Esophagus muscularis mucosa (tissue), 4 donors: ENCODE data around the gene NAA80. TPM values are rescaled to one million over a fixed set of nuclear protein-coding genes. Genes with fewer than 3 reads are reported as not detected.
"Not testable (repeated sequence)": the region's sequence is repeated elsewhere in the genome, so short reads cannot be mapped to it uniquely, and the experiment has no call there.

Experiments
- DNase-seq: peaks from one replicate; pipeline ENCODE4 v3.0.0-alpha.2; 2017; ENCODE audit errors: extremely low spot score
- H3K27ac ChIP-seq, 4 donors: fragments of 200-600 bp; sonication (generic); replicated peaks in 1 of 4; 1 replicate in 3 of 4; 2 replicates in 1 of 4; pipeline ENCODE4 v1.5.1; 2016 to 2019; ENCODE audit warnings: mild to moderate bottlenecking in 1 of 4
- H3K27me3 ChIP-seq, 4 donors: fragments of 200-600 bp; sonication (generic); one replicate each; pipeline versions ENCODE4 v1.5.1 to v1.6.0; 2016 to 2019
- H3K36me3 ChIP-seq, 4 donors: fragments of 200-600 bp; sonication (generic); one replicate each; pipeline ENCODE4 v1.5.1; 2016 to 2019
- H3K4me1 ChIP-seq, 4 donors: fragments of 200-600 bp; sonication (generic); one replicate each; pipeline ENCODE4 v1.5.1; 2016 to 2019
- H3K4me3 ChIP-seq, 4 donors: fragments of 200-600 bp; sonication (generic); 1 replicate in 2 of 4; 2 replicates in 2 of 4; pipeline ENCODE4 v1.5.1; 2016 to 2019; ENCODE audit warnings: mild to moderate bottlenecking in 4 of 4, moderate library complexity in 1 of 4
- H3K9me3 ChIP-seq, 4 donors: fragments of 200-600 bp; sonication (generic); 1 replicate in 3 of 4; 2 replicates in 1 of 4; pipeline ENCODE4 v1.5.1; 2016 to 2019
- CTCF ChIP-seq, 3 experiments: fragments of 200-600 bp in 2 of 3; fragments of 450-650 bp in 1 of 3; sonication (generic) in 2 of 3; IDR thresholded peaks; one replicate each; pipeline ENCODE4 v1.5.1; 2017 to 2019; ENCODE audit warnings: antibody characterized with exemption in 3 of 3, mild to moderate bottlenecking in 2 of 3, moderate library complexity in 1 of 3
- EP300 ChIP-seq: sonication (generic); formaldehyde crosslinking; IDR thresholded peaks from one replicate; pipeline ENCODE4 v1.6.1; 2017; ENCODE audit warnings: antibody characterized with exemption
- POLR2A ChIP-seq: fragments of 450-650 bp; IDR thresholded peaks from one replicate; pipeline ENCODE4 v1.6.1; 2017; ENCODE audit warnings: antibody characterized with exemption, moderate library complexity, mild to moderate bottlenecking, low read depth
- POLR2AphosphoS5 ChIP-seq, 2 donors: sonication (generic); formaldehyde crosslinking; IDR thresholded peaks; one replicate each; pipeline ENCODE4 v1.6.1; 2017; ENCODE audit warnings: antibody characterized with exemption in 2 of 2
- WGBS: methylation state at CpG from one replicate; pipeline ENCODE4 v1.1.5; 2018; 5-methylcytosine and 5-hydroxymethylcytosine counted together
- intact Hi-C: fragments of 100-400 bp; cut with DNase I; formaldehyde crosslinking; loops from one replicate; pipeline ENCODE4 v1.15.1; 2023
- total RNA-seq, 4 donors: library from RNA; depleted of rRNA; stranded (reverse); fragments of >200 nt; gene quantifications; one replicate each; pipeline versions ENCODE4 v1.1.0 to v1.2.1, GENCODE V29; 2016

Gene NAA80
- total RNA-seq, 4 donors from 2014 or later, result 6.8 to 9.5 (median 8.0) TPM

DNA sequence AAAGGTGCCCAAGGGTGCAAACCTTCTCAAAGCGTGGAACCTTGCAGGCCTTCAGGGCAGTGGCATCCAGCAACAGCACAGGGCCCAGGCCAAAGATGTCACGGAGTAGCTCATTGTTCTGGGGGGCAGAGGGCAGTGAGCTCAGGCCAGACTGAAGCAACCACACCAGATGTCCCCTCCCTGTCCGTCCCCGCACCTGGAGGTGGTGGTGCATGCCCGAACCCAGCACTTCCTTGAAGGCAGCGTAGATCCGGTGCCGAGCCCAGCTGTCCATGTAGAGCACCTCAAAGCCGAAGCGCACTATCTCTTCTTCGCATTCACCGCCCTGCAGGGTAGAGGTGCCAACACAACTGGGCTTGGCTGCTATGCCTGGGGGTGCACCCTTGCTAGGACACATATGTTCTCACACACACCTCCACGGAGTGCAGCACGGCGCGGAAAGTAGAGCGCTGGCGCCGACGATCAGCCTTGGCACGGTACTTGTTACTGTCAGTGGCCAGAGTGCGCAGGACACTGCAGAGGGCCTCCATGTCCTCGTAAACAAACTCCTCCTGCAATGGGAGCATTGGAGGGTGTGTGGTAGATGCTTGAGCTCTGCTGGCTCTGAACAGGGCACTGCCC is 10.7 kb downstream of the NAA80 start:
- 94% methylated on average over 21 of the region's 23 CpGs for WGBS
- Histone ChIP-seq H3K27me3 (no peaks in the 10 kb centered on the region), H3K9me3 (no peaks in the 10 kb centered on the region), H3K4me3 (no peak overlapping the region), H3K27ac (no peak overlapping the region), H3K4me1 (peaks cover 26 to 36% (median 32%) of the 10 kb centered on the region in 4 donors), H3K36me3 (peaks cover 30 to 48% (median 43%) of the 10 kb centered on the region in 4 donors)
- intact Hi-C loops, result no loop called here
- DNase-seq, result no peak
- no peak for TF ChIP-seq POLR2A
- no peak for TF ChIP-seq POLR2AphosphoS5 (IDR thresholded peaks at IDR 0.05)
- TF ChIP-seq CTCF (IDR thresholded peaks at IDR 0.05), result no peak
- no peak for TF ChIP-seq EP300

DNA sequence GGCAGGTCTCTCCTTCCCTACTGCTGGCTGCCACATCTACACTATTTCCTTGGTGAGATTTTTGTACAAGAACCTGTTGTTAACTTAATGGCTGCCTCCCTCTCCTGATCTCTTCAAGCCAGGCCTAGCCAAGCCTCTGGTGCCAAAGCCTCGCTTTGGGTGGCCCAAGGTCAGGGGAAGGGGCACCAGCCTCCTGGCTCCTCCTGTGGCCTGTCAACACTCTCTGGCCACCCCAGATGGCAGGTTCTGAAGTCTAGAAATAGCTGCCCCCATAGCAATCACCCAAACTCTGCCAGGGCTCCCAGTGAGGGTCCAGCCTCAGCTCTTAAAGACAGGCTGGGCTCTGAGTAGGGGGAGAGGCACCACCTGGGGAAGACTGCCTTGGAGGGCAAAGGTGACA is 11.9 kb downstream of the NAA80 start:
- TF ChIP-seq POLR2AphosphoS5 (IDR thresholded peaks at IDR 0.05) (no peak), EP300 (no peak), POLR2A (no peak), CTCF (IDR thresholded peaks at IDR 0.05) (no peak)
- DNase-seq, result no peak
- Histone ChIP-seq H3K27ac (no peak overlapping the region), H3K4me1 (peaks cover 17 to 28% (median 21%) of the 10 kb centered on the region in 4 donors), H3K4me3 (no peak overlapping the region), H3K36me3 (peaks cover 30 to 48% (median 43%) of the 10 kb centered on the region in 4 donors), H3K27me3 (no peaks in the 10 kb centered on the region), H3K9me3 (no peaks in the 10 kb centered on the region)
- WGBS, result 100% methylated on average over 1 of the region's 1 CpG
- intact Hi-C loops, result no loop called here

DNA sequence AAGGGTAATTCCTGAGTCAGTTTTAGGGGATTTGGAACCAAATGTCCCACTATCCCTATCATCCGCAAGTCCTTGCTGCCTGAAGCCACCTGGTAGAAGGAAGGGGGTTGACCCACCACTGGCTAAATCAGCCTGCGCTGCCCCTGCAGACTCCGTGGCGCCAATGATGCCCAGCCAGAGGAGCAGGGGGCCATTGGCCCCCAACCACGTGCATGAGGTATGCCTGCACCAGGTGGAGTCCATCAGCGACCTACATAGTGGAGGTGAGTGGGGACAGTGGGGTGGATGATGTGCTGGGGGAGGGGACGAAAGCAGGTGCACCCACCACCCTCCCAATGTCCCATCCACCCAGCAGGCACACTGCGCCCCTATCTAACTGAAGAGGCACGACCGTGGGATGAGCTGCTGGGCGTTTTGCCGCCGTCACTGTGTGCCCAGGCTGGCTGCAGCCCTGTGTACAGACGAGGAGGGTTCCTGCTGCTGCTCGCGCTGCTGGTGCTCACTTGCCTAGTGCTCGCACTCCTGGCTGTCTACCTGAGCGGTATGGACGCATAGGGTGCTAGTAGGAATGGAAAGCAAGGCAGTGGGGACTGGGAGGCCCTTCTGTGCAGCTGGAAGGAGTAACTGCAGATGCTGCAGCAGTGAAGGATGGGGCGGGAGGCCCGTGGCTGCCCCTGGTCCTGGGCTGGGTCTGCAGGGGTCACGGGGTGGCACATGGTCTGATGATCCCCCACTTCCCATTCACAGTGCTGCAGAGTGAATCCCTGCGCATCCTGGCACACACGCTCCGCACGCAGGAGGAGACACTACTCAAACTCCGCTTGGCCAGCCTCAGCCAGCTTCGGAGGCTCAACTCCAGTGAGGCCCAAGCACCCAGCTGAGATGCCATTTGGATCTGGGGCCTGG is 12.6 kb downstream of the NAA80 start:
- Histone ChIP-seq H3K4me1 (peaks cover 14 to 26% (median 18%) of the 10 kb centered on the region in 4 donors), H3K27me3 (no peaks in the 10 kb centered on the region), H3K4me3 (no peak overlapping the region), H3K9me3 (no peaks in the 10 kb centered on the region), H3K36me3 (peaks cover 30 to 48% (median 43%) of the 10 kb centered on the region in 4 donors), H3K27ac (no peak overlapping the region)
- WGBS, result 78% methylated on average over 20 of the region's 28 CpGs
- no peak for TF ChIP-seq POLR2AphosphoS5 (IDR thresholded peaks at IDR 0.05)
- no peak for TF ChIP-seq POLR2A
- TF ChIP-seq EP300, result no peak
- TF ChIP-seq CTCF (IDR thresholded peaks at IDR 0.05), result no peak
- no peak for DNase-seq
- intact Hi-C loops, result no loop called here

GRCh38 chr3:50284121-50284520 is 15.1 kb downstream of the NAA80 start:
- 78% methylated on average over 6 of the region's 6 CpGs for WGBS

More at GRCh38 chr3:50284121-50284520, 15.1 kb downstream of the NAA80 start:
- H3K4me3 ChIP-seq, intact Hi-C loops, H3K27me3 ChIP-seq, H3K27ac ChIP-seq, H3K9me3 ChIP-seq, DNase-seq: not testable (repeated sequence)
- H3K36me3 ChIP-seq, result peaks cover 16 to 33% (median 29%) of the 10 kb centered on the region in 4 donors
- peaks cover 3 to 15% (median 4%) of the 10 kb centered on the region in 4 donors for H3K4me1 ChIP-seq
